DOHH2 (cell line): ENCODE results near the gene CLEC17A.
"Not testable (repeated sequence)": the region's sequence is repeated elsewhere in the genome, so short reads cannot be mapped to it uniquely, and the experiment has no call there.

Source experiments
- EZH2phosphoT487 ChIP-seq: fragments of 200-600 bp; sonication (generic); IDR thresholded peaks from 2 replicates; pipeline ENCODE4 v1.6.1; 2017; ENCODE audit warnings: borderline replicate concordance, mild to moderate bottlenecking, antibody characterized with exemption, low read length, moderate library complexity, mixed read lengths
- TF ChIP-seq, protein P1 (sequence below): fragments of 200-600 bp; sonication (generic); IDR thresholded peaks from one replicate; pipeline ENCODE4 v1.5.1; 2014; ENCODE audit warnings: antibody characterized with exemption, mild to moderate bottlenecking, low read depth, low read length; ENCODE audit not compliant: poor library complexity, severe bottlenecking

DNA sequence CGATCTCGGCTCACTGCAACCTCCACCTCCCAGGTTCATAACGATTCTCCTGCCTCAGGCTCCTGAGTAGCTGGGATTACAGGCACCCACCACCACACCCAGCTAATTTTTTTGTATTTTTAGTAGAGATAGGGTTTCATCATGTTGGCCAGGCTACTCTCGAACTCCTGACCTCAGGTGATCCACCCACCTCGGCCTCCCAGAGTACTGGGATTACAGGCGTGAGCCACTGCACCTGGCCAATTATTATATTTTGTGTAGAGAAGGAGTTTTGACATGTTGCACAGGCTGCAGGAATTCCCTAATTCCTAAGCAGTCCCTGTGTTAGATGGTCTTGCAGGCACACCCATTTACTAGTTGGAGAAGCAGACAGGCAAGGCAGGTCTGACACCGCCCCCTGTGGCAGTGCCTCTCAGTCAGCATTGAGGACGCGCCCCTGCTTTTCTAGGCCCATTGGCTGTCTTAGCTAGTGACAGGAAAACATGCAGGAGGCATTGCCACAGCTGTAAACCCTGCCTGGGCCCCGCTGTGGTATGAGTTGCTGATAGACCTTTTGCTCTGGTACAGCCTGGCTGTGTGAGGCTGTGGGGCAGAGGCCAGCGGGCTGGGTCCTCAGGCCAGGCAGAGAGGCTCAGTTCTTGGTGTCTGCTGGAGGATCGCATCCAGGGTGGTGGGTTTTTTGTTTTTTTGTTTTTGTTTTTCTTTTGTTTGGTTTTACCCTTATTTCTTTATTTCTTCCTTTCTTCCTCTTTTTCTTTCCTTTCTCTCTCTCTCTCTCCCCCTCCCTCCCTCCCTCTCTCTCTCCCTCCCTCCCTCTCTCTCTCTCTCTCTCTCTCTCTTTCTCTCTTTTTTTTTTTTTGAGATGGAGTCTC lies 31.5 kb upstream of the CLEC17A start:
- TF ChIP-seq, protein P1, sequence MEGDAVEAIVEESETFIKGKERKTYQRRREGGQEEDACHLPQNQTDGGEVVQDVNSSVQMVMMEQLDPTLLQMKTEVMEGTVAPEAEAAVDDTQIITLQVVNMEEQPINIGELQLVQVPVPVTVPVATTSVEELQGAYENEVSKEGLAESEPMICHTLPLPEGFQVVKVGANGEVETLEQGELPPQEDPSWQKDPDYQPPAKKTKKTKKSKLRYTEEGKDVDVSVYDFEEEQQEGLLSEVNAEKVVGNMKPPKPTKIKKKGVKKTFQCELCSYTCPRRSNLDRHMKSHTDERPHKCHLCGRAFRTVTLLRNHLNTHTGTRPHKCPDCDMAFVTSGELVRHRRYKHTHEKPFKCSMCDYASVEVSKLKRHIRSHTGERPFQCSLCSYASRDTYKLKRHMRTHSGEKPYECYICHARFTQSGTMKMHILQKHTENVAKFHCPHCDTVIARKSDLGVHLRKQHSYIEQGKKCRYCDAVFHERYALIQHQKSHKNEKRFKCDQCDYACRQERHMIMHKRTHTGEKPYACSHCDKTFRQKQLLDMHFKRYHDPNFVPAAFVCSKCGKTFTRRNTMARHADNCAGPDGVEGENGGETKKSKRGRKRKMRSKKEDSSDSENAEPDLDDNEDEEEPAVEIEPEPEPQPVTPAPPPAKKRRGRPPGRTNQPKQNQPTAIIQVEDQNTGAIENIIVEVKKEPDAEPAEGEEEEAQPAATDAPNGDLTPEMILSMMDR, result peak; percentile 62
- not testable (repeated sequence) for TF ChIP-seq EZH2phosphoT487
